HG03135 (cell line): ENCODE measurements around the gene IMP3.

ENCODE experiments used
- ATAC-seq: cut with Tn5 transposase; IDR thresholded peaks from one replicate; pipeline ENCODE4 v1.9.1; 2021; ENCODE audit warnings: mild to moderate bottlenecking, moderate library complexity; ENCODE audit not compliant: unreplicated experiment

IMP3 gene

DNA sequence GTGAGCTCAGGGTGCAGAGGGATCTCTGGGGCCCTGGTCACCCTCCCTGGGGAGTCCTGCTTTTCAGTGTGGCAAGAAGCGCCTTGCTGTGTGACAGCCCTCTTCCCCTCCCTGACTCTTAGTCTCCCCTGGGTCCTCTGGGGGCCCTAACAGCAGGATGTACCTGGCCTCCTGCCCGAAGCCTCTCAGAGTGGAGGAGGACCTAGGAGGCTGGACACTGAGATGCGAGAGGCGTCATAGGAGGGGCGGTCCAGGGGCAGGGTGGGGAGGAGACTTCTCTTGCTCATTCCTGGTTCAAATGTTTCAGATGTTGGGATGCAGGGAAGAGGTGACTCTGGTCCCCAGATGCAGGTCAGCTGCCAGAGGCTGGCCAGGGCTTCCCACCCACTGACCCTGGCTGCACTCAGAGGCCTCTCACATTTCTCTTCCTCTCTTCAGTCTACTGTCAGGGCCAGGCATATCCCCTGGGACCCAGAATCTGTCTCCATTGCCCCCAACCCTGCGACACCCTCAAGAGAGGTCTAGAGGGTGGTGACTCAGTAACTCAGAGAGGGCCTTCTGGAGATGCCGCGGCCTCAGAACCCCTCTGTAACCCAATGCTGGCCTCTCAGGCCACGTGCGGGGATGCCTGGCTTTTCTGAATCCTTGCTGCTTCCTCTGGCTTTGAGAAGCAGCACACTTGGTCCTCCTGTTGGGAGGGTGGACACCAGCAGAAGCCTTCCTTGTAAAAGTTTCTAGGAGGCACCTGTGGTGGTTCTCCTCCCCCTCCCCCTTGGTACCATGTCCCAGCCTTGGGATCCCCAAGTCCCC is 33.6 kb upstream of the IMP3 start:
- no peak for ATAC-seq

DNA sequence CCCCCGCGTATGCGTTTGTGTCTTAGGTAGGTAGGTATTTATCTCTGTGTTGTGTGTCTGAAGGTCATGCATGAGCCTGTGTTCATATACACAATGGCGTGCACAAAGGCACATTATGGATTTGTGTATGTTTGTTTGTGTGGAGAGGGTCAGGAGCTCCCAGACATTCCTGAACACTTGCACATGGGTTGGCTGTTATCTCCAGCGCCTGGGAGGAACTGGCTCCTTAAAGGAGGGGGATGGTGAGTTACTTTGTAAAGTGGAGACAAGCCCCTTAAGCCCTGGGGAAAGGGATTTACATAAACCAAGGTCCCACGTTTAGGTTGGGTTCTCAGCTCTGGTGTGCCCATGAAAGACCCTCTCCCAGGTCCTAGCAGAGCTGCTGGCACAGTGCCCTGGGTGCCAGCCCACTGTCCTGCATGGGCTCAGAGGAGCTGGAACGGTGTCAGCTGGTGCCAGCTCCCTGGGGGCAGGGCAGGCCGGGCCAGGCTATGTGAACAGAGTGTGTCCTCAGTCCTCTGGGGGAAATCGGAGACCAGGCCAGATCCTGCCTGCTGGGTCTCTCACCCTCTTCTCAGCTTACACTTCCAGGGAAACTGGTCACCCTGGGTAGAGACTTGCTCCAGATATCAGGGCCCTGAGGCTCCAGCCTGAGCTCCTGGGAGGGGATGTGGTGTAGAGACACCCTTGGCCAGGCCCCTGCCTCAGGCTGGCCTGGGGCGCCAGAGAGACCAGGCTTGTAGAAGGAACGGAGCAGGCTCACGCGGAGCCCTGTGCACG is 32.8 kb upstream of the IMP3 start:
- ATAC-seq, result no peak

DNA sequence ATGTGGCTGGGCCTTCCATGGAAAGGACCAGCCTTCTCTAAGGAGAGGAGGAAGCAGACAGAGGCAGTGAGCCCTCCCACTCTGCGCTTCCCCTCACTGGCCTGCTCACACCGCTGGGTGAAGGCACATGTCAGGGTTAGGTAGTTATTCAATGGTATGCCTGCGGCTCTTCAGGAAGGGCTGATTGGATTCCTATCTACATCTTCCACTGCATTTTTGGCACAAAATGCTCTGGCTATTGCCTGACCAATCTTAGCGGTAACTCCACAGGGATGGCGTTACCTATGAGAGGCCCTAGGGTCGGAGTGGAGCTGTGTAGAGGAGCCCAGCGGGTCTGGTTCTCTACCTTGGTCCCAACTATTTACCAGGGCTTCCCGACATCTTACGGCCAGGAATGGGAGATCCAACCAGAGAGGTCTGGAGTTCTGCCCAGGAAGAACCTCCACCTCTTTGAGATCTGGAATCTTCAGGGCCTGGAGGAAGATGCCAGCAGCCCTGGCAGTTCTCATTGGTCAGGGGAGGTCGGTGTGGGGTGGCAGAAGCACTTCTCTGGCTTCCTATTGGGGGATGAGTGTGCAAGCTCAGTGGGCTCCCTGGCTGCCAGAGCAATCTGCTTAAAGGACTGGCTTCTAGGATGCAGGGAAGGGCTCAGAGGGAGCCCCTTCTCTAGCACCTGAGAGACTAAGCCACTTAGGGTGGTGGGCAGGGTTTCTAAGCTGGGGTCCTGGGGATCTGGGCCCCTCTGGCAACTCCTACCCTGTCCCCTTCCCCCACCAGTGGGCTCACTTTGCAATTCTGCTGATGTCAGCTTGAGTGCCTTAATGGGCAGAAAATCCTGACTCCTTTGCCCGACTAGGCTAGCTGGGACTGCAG is 31.9 kb upstream of the IMP3 start:
- no peak for ATAC-seq

DNA sequence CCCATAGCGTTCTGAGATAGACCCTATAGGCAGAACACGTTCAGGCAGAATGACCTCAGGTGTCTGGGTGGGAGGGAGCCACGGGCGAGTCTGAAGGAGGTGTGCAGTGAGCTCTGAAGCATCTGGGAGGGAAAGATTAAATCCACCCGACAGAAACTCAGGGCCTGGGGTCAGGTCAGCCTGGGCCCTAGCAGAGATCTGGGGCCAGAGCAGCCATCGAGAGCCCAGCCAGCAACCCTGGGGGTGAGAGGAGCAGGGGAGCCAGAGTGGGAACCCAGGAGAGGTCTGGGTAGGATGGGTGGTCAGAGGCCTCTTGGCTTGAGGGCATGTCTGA is 29.8 kb upstream of the IMP3 start:
- no peak for ATAC-seq

DNA sequence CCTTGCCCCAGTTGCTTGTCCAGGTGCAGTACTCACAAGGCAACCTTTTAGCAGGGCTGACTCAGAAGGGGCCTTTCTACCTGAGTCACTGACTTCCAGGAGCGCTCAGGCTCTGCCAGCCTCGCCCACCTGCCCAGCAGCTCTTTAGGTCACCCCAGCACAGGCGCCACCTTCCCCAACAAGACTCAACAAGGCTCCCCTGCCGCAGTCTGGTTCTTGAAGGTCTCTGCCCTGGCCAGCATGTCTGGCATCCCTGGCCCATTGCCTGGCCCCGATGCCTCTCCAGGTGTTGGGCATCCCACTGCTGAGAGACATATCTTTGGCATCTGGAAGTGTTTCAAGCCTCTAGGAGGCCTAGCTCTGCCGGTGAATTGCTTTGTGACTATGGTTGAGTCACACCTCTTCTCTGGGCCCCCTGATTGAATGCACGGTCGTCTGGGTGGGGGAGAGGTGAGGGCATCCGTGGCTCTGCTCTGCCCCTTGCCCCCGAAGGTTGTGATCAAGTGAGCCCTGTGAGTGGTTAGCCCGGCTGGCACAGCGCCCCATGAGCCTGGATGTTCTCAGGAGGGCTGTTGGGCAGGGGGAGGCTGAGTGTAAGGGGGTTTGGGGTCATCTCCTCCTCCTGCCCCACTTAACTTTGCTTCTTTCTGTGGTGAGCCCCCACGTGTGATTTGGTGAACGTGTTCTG is 29.3 kb upstream of the IMP3 start:
- ATAC-seq, result no peak

DNA sequence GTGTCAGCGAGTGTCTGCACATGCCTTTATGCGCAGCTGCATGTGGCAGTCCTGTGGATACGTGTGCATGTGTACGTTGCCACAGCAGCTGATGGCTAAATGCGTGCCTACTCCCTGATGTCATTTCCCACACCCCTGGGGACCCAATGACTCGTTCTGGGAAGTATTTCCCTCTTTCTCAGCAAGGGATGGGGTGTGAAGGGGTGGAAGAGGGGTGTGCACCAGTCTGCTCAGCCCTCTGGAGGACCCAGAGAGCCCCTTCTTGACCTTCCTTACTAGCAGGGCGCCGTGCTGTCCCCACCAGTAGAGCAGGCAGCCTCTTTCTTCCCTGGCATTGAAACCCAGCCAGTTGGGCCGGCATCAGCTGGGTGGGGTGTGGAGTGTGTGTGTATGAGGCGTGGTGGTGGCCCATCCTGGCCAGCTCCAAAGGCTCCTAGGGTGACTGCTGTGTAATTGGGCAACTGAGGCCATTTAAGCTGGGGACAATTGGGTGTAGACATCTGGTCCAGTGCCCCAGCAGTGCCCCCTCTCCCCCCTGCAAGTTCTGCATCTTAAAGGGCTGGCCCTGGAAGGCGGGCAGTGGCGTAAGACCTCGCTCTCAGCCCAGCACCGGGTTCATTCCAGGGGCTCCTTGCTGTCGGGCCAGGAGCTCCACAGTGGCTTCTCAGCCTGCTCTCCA is 26.9 kb upstream of the IMP3 start:
- no peak for ATAC-seq

DNA sequence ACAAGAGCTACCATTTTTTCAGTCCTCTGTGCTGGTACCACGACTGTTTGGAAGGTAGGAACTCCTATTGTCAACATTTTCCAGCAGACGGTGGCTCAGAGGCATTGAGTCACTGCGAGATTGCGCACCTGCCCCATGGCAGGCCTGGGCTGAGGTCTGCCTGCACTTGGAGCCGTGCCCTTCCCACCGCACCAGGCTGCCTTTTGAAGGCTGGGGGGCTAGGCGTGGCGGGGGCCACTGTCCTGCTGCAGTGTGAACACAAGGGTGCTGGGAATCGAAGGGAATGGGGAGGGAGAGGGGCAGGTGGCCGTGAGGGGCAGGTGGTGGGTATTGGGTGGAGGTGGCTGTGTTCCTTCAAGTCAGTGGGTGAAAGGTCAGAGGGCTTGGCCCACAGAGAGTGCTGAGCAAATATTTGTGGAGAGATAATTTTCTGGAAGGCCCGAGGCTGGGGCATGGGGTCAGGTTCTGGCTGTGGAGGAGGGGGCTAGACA is 24.0 kb upstream of the IMP3 start:
- ATAC-seq, result no peak

DNA sequence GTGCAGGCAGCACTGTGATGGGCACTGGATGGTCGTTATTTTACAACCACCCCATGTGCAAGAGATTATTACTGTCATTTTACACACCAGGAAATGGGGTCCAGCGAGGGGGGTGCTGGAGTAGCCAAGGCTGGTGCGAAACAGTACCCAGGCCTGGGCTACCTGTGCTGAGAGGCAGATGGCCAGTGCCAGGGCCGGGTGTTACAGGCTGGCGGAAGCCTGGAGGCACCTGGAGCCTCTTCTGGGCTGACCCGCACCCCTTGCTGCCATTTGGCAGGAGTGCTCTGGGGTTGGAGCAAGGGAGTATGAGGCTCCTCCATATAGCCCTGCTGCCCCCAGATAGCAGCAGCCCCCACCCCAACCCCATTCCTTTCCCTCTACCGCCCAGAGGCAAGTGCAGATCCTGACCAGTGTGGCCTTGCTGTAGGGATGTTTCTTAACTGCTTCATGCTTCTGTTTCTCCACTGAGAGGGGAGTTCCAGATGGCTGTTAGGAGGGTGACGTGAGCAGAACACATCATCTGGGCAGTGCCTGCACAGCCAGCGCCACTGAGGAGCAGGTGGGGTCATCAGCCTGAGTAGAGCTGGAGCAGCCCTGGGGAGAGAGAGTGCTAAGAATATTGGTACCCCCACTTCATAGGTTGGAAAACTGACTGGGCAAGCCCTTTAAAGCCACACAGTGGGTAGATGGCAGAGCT is 22.9 kb upstream of the IMP3 start:
- ATAC-seq, result no peak

DNA sequence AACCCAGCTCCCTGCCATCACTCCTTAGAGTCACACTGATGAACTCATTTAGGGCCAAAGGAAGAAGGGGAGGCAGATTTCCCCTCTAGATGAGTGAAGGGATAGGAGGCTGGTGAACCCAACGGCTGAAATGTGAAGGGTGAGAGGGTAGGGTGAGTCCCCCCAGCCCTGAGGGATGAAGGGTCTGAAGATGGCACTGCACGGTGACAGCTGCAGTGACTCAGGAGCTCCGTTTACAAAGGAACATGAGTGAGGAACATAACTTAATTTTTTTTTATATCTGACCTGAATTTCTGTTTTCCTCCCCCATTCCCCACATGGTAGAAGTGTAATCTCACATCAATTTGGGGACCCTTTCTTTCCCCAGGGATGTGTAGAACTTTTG is 21.7 kb upstream of the IMP3 start:
- ATAC-seq, result no peak

DNA sequence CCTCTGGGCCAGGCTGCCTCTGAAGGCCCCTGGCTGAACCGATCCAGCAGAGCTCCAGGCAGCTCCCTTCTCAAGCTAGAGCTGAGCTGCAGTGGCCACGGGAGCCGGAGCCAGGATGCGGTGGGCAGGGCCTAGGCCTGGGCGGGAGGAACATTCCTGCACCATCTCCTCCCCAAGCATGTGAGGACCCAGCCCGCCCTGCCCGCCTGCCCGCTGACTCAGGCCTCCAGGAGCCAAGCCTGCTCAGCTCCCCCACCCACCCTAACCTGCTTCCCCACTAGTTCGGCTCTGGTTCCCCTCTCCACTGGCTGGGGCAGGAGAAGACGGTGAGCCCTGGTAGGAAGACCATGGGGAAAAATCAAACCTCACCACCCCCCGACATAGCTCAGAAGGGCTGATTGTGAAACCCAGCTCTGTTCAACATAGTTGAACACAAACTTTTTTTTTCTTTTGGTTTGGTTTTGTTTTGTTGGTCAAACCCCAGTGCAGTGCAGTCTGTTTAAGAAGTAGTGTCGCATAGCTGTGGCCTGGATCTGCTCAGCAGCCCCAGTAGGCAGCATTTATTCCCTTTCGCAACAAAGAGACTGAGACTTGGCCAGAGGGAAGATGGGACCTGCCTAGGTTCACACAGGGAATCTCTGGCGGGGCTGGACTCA is 21.2 kb upstream of the IMP3 start:
- no peak for ATAC-seq

DNA sequence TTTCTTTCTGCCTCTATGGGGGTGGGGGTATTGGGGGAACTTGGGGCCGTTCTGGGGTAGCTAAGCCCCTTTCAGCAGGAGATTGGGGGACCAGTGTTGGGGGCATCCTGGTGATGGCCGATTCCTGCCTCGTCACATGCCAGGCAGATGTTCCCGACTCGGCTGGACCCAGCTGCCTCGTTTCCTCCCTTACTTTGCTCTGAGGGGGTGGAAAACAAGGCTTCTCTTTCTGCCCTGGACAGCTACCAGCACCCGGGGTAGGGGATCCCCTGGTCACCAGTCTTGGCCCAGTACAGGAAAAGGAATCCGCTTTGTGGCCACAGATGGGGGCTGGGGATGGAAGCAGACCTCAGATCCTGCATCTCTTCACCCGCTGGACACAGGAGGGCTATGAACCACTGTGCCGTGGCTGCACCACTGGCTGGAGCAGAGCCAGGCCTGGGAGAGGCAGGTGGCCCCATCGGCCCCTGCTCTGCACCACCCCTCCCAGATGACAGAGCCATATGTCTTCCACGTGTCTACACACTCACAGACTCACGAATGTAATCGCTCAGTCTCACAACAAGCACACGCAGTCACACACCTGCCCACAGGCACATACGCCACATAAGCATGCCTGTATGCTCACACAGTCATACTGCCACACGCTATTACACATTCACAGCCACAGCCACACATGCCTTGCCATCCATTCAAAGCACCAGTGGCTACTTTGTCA is 20.1 kb upstream of the IMP3 start:
- ATAC-seq, result no peak

DNA sequence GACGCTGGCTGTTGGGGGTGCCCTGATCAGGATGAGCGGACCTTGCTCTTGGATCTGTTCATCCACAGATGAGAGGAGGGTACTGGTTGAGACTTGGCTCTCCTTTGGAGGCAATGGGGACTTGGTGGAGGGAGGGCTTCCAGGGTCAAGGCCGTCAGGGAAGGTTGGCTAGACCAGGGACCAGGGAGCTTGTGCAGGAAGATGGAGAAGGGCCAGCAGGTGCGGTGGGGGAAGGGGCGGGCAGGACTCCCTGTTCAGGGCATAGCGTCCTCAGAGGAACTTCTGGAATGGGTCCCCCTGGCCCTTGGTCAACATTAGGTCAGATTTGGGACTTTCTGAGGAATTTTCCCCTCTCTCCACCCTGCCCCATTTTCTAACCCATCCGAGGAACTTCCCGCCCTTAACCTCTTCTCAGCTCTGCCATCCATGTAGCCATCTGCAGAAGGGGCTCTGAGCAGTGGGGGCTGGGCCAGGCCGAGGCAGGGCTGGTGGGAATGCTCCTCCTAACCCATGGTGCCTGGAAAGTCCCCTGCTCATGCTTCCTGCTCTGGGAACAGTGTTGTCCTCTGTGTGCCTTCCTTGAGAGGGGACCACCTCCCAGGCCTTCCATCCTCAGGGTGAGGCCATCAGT is 19.2 kb upstream of the IMP3 start:
- no peak for ATAC-seq

DNA sequence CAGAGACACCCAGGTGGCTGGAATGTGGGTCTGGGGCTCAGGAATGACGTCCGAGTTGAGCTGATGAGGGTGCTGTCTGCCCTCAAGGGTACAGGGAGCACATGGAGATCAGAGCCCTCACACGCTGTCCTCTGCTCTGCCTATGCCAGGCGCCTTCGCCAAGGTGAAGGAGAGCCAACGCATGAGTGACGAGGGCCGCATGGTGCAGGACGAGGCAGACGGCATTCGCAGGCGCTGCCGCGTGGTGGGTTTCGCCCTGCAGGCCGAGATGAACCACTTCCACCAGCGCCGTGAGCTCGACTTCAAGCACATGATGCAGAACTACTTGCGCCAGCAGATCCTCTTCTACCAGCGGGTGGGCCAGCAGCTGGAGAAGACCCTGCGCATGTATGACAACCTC is 16.8 kb upstream of the IMP3 start:
- ATAC-seq, result no peak

DNA sequence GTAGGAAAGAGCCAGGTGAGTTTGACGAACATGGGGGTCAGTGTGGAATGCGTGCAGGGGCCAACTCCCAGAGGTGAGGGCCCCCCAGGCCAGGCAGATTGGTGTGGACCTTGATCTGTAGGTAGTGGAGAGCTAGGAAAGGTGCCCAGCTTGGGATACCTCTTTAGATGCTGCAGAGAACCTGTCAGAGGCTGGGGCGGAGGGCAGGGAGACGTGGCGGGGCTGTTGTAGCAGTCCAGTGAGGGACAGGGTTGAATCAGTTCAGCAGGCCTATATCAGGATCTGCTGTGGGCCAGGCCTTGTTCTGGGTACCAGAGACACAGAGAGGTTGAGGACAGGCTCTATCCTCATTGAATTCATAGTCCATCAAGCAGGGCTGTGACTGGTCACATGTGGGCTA is 16.3 kb upstream of the IMP3 start:
- no peak for ATAC-seq

DNA sequence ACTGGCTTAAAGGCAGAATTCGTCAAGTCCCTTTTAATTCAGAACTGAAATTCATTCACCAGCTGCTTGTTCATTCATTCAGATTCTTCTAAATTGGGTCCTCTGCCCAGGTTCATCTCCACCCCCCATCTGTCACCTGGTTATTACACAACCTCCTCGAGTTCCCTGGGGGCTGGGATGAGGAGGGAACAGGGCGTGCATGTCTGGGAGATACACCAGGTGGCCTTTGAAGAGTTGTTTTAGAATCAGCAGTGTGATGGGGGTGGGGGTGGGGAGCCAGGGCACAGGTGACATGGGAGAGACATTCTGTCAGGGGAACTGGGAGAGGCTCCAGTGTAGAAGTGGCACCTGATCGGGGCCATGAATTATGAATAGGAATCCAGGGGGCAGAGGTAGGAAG is 15.9 kb upstream of the IMP3 start:
- no peak for ATAC-seq

DNA sequence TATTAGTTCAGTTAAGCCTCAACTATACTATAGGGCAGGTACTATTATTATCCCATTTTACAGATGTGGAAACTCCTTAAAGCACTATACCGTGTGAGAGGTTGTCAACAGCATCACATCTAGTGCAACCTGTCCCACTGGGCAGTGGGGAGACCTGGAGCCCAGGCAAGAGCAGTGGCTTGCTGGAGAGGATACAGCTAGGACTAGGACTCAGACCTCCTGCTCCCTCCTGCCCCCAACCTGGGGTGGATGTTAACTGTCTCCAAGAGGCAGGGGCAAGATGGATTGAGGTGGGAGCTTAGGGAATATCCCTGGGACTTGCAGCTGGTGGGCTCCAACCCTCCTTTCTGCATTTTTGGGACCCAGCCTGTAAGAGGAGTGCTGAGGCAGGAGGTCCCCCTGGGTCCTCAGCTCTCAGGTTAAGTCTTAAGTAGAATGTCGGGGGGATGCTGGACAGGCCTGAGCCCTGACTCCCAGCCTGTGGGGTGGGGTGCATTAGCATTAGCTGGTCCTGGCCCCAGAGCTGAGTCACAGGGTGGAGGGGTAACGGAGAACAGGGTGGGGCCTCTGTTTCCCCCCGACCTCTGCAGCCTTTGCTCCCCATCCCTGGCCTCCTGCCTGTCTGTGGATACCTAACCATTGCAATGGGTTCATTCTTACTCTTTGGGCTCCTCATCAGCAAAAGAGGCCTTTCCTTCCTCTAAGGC is 14.3 kb upstream of the IMP3 start:
- no peak for ATAC-seq

DNA sequence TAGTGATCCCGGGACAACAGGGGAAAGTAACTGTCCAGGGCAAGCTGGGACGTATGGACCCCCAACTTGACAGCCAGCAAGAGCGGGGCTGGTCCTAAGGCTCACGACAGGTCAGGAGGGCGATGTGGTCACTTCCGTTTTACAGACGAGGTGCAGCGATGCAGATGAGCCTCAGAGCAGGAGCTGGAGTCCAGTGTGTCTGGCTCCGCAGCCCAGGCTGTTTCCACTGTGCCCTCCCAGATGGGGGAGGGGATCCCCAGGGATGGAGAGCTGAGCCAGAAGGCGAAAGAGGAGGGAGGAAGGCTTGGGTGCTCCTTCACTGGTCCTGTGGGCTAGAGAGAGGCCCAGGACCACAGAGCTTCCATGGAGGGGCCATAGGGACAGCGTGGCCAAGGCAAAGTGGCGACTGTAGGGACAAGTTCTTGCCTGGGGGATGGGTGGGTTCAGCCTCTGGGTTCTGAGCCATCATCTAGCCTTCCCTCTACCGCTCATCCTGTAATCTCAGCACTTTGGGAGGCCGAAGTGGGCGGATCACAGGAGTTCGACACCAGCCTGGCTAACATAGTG is 13.4 kb upstream of the IMP3 start:
- no peak for ATAC-seq
